Endothelial cell of umbilical vein (primary cell): ENCODE results near the gene TKFC. TPM values are rescaled to one million over a fixed set of nuclear protein-coding genes. Genes with fewer than 3 reads are reported as not detected.

Experiments
- BruUV-seq: library from RNA; stranded (reverse); fragments of 400-500 nt; replicated peaks from 2 replicates; lab custom pipeline; 2021; lab: Mats Ljungman, UMichigan
- CTCF ChIA-PET: fragments of 300-600, 350-600 bp; sonication (Branson Sonifier 250); formaldehyde crosslinking; loops from one replicate; lab custom pipeline; 2021; ENCODE audit warnings: antibody characterized with exemption, inconsistent platforms; lab: Charles Lee
- POLR2A ChIA-PET: fragments of 300-600, 350-600 bp; sonication (Branson Sonifier 250); formaldehyde crosslinking; loops from one replicate; lab custom pipeline; 2021; ENCODE audit warnings: antibody characterized with exemption, inconsistent platforms; lab: Charles Lee
- DNase-seq: peaks from one replicate; pipeline ENCODE4 v3.0.0-alpha.2; 2011; ENCODE audit warnings: low read depth, low spot score
- FAIRE-seq: peaks from 2 replicates; lab custom pipeline; 2011; peaks lifted over from hg19 to GRCh38; lab: Jason Lieb, UNC
- H2AFZ ChIP-seq: 2 replicates; pipeline ENCODE4 v1.6.0; 2012; ENCODE audit warnings: low read depth, low read length, control low read depth, inconsistent platforms
- H3K27ac ChIP-seq: 2 replicates; pipeline ENCODE4 v1.5.1; 2011; ENCODE audit warnings: low read depth, mild to moderate bottlenecking, control low read depth, low read length, moderate library complexity; ENCODE audit not compliant: insufficient read depth
- H3K27me3 ChIP-seq, 2 experiments: 2 replicates each; pipeline versions ENCODE4 v1.6.0 to v1.6.1; 2011; ENCODE audit warnings: low read length in 2 of 2, mixed read lengths in 1 of 2; ENCODE audit not compliant: control insufficient read depth in 2 of 2, insufficient read depth in 2 of 2
- H3K36me3 ChIP-seq, 2 experiments: 2 replicates in 1 of 2; 3 replicates in 1 of 2; pipeline ENCODE4 v1.5.1; 2011; ENCODE audit warnings: low read length in 2 of 2, mild to moderate bottlenecking in 1 of 2, moderate library complexity in 1 of 2; ENCODE audit not compliant: control insufficient read depth in 2 of 2, insufficient read depth in 2 of 2; ENCODE audit errors: extremely low read depth in 1 of 2
- H3K4me1 ChIP-seq: 3 replicates; pipeline ENCODE4 v1.5.1; 2011; ENCODE audit warnings: mild to moderate bottlenecking, low read length; ENCODE audit not compliant: control insufficient read depth, insufficient read depth; ENCODE audit errors: extremely low read depth
- H3K4me2 ChIP-seq: 2 replicates; pipeline ENCODE4 v1.6.1; 2011; ENCODE audit warnings: low read length, control low read depth, mixed read lengths; ENCODE audit not compliant: insufficient read depth
- H3K4me3 ChIP-seq, 3 experiments: fragments of 200-600 bp in 1 of 3; sonication (generic), shearing (Covaris generic) in 1 of 3; replicated peaks in 1 of 3; 2 replicates each; pipeline ENCODE4 v1.5.1; 2011 to 2016; ENCODE audit warnings: control low read depth in 3 of 3, low read length in 3 of 3, mild to moderate bottlenecking in 2 of 3, inconsistent platforms in 1 of 3, low read depth in 1 of 3, moderate library complexity in 1 of 3; ENCODE audit not compliant: insufficient read depth in 1 of 3
- H3K79me2 ChIP-seq: 2 replicates; pipeline ENCODE4 v1.6.0; 2012; ENCODE audit warnings: low read length, inconsistent platforms; ENCODE audit not compliant: control insufficient read depth, insufficient read depth
- H3K9ac ChIP-seq: replicated peaks from 2 replicates; pipeline ENCODE3; 2011; ENCODE audit warnings: low read length, control low read depth; ENCODE audit not compliant: insufficient read depth; ENCODE audit errors: extremely low read depth
- H3K9me1 ChIP-seq: replicated peaks from 3 replicates; pipeline ENCODE4 v1.6.0; 2011; ENCODE audit warnings: mild to moderate bottlenecking, low read length; ENCODE audit not compliant: control insufficient read depth, insufficient read depth; ENCODE audit errors: extremely low read depth
- H3K9me3 ChIP-seq: replicated peaks from 2 replicates; pipeline ENCODE4 v1.5.1; 2012; ENCODE audit warnings: low read length, inconsistent platforms; ENCODE audit not compliant: control insufficient read depth, insufficient read depth
- H4K20me1 ChIP-seq: replicated peaks from 2 replicates; pipeline ENCODE3; 2011; ENCODE audit warnings: mild to moderate bottlenecking, low read length; ENCODE audit not compliant: control insufficient read depth, insufficient read depth; ENCODE audit errors: extremely low read depth
- CTCF ChIP-seq, 2 donors: IDR thresholded peaks; 1 replicate in 1 of 2; 2 replicates in 1 of 2; pipeline ENCODE4 v1.5.1; 2011; ENCODE audit warnings: low read length in 2 of 2, mild to moderate bottlenecking in 2 of 2, moderate library complexity in 2 of 2, control low read depth in 1 of 2, inconsistent platforms in 1 of 2, low read depth in 1 of 2; ENCODE audit not compliant: insufficient read depth in 1 of 2; ENCODE audit errors: extremely low read depth in 1 of 2
- EZH2 ChIP-seq: IDR thresholded peaks from 2 replicates; pipeline ENCODE4 v1.6.1; 2012; ENCODE audit warnings: borderline replicate concordance, low read depth, mild to moderate bottlenecking, moderate library complexity, low read length, inconsistent platforms; ENCODE audit not compliant: severe bottlenecking
- FOS ChIP-seq: IDR thresholded peaks from 2 replicates; pipeline ENCODE4 v1.6.1; 2011; ENCODE audit warnings: mild to moderate bottlenecking, low read length, moderate library complexity, borderline replicate concordance; ENCODE audit not compliant: insufficient read depth
- GATA2 ChIP-seq: IDR thresholded peaks from 2 replicates; pipeline ENCODE4 v1.7.0; 2011; ENCODE audit warnings: low read depth, mild to moderate bottlenecking, moderate library complexity, mixed read lengths, low read length; ENCODE audit not compliant: insufficient read length, insufficient read depth
- JUN ChIP-seq: IDR thresholded peaks from 2 replicates; pipeline ENCODE4 v1.6.1; 2011; ENCODE audit warnings: borderline replicate concordance, low read depth; ENCODE audit not compliant: insufficient read length, insufficient read depth
- MAX ChIP-seq: IDR thresholded peaks from 2 replicates; pipeline ENCODE4 v1.6.1; 2011; ENCODE audit not compliant: insufficient read depth, insufficient read length
- MYC ChIP-seq: IDR thresholded peaks from one replicate; pipeline ENCODE4 v1.6.1; 2011; ENCODE audit warnings: mild to moderate bottlenecking, low read depth, low read length
- POLR2A ChIP-seq: IDR thresholded peaks from 2 replicates; pipeline ENCODE4 v1.6.1; 2012; ENCODE audit warnings: low read depth, mild to moderate bottlenecking, control low read depth, low read length
- POLR2AphosphoS5 ChIP-seq: IDR thresholded peaks from 2 replicates; pipeline ENCODE4 v1.6.1; 2012; ENCODE audit warnings: low read depth, mild to moderate bottlenecking, control low read depth, low read length, moderate library complexity; ENCODE audit not compliant: insufficient read depth
- dilution Hi-C: fragments of 300-500 bp; cut with MboI; formaldehyde crosslinking; loops from one replicate; pipeline ENCODE4 v1.15.0; 2019; ENCODE audit warnings: low sequenced_read_pairs; ENCODE audit not compliant: extremely low pct_ligation_motif_present
- intact Hi-C: fragments of 100-400 bp; cut with micrococcal nuclease; formaldehyde crosslinking; loops from one replicate; pipeline ENCODE4 v1.10.0; 2022
- polyA plus RNA-seq, 4 experiments: library from polyadenylated mRNA; depleted of rRNA in 3 of 4; stranded (reverse) in 3 of 4; unstranded in 1 of 4; fragments of >200 nt; gene quantifications; 2 replicates each; pipeline versions ENCODE4 v1.2.1 to v1.2.3, GENCODE V29; 2011 to 2012; ENCODE audit warnings: missing spikeins in 1 of 4
- total RNA-seq: library from RNA; stranded (reverse); gene quantifications from 2 replicates; pipeline ENCODE4 v1.2.3, GENCODE V29; 2021

TKFC gene
- total and polyA plus RNA-seq, 2 donors (not counting 3 experiments of a cell fraction or from before 2014, with no cell fraction given), result 30.8 to 31.7 TPM

- FAIRE-seq (no peak), DNase-seq (no peak)
- no peaks in the 10 kb centered on the region for H4K20me1 ChIP-seq
- no peaks in the 10 kb centered on the region for H3K9me3 ChIP-seq
- H3K9ac ChIP-seq, result no peak overlapping the region
- dilution Hi-C loops, result no loop called here
- H3K79me2 ChIP-seq, result no peaks in the 10 kb centered on the region
- TF ChIP-seq POLR2A (no peak), EZH2 (no peak), FOS (no peak), MAX (no peak), CTCF (IDR thresholded peaks at IDR 0.05; ENCODE audit: extremely low read depth in 1 of 2, insufficient read depth in 1 of 2, low read depth in 1 of 2, low read length in 2 of 2) (no peak), POLR2AphosphoS5 (no peak), MYC (no peak), GATA2 (no peak), JUN (no peak)
- POLR2A ChIA-PET, result interaction anchor here (2.2 kb wide), 1 partner anchor 13 kb away, joined by 17 read pairs; the partner anchor contains the start of genes CYB561A3 and TMEM138
- no peaks in the 10 kb centered on the region for H3K27me3 ChIP-seq
- H3K4me3 ChIP-seq, result no peak overlapping the region
- peaks cover 14% of the 10 kb centered on the region for H3K4me1 ChIP-seq
- H3K9me1 ChIP-seq, result no peaks in the 10 kb centered on the region
- intact Hi-C loops, result no loop called here
- no peak overlapping the region for H3K27ac ChIP-seq
- H2AFZ ChIP-seq, result no peak overlapping the region
- H3K4me2 ChIP-seq, result no peak overlapping the region
- CTCF ChIA-PET, result interaction anchor here (0.6 to 2.5 kb wide), 7 partner anchors 11 to 36 kb away, joined by 3 to 31 read pairs (median 8); partner anchors contain the start of genes CYB561A3 and TMEM138
- BruUV-seq, result no TSS peak
- peaks cover 0 to 20% of the 10 kb centered on the region in 2 experiments for H3K36me3 ChIP-seq
Measured at GRCh38 chr11:61349189-61349751, 16.2 kb downstream of the TKFC start.
